GM21576 (cell line): ENCODE measurements around the gene TRIM38.
"Not testable (repeated sequence)": the region's sequence is repeated elsewhere in the genome, so short reads cannot be mapped to it uniquely, and the experiment has no call there.

Experiments used
- ATAC-seq: cut with Tn5 transposase; IDR thresholded peaks from one replicate; pipeline ENCODE4 v1.9.1; 2021; ENCODE audit warnings: mild to moderate bottlenecking, moderate library complexity; ENCODE audit not compliant: unreplicated experiment

The TRIM38 gene, protein sequence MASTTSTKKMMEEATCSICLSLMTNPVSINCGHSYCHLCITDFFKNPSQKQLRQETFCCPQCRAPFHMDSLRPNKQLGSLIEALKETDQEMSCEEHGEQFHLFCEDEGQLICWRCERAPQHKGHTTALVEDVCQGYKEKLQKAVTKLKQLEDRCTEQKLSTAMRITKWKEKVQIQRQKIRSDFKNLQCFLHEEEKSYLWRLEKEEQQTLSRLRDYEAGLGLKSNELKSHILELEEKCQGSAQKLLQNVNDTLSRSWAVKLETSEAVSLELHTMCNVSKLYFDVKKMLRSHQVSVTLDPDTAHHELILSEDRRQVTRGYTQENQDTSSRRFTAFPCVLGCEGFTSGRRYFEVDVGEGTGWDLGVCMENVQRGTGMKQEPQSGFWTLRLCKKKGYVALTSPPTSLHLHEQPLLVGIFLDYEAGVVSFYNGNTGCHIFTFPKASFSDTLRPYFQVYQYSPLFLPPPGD

DNA sequence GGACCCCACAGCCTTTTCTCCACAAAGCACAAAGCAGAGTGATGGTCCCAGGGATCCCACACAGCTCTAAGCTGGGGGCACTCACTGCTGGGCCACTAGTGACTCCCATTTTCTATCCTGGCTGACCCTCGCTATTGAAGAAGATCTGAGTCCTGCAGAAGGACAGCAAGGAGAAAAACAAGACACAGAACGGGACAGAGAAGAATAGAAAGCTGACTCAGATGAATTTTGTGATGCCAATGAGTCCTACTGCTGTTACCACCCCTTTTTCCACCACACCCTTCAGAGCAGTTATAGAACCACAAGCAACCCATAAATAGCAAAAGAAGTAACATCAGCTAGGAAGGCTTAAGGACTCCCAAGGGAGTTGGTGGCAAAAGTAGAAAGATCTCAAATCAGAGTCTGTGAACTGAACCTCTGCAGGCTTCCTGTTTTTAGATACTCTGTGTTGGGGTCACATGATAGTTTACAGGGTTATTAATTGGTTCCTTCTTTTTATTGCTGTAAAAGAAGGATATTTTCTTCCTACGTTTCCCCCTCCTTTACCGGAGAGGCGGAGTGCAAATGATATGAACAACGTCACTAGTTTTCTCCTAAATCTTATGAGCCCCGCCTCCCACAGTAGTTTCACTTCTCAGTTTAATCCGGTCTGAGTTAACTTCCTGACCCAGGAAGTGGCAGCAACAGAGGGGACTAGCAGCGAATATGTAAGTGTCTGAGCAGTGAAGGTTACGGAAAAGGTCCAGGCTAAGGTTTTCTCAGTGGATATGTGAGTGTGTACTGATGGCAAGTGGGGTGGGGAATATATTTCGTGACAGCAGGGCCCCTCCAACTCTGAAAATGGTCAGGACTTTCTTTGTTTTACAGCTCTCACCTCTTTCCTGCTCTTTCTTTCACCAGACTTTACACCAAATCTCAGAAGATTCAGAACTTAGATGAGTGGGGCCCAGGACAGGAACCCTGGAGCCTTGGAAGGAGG lies at the start of gene TRIM38:
Gene TRIM38 (plus strand): TSS at position 654 of the 979 bp plus-strand sequence. CDS start 3,721 bp downstream, outside the sequence.
- ATAC-seq: peak; percentile 70

GRCh38 chr6:25913741-25914140 lies 48.9 kb upstream of the TRIM38 start:
- no peak for ATAC-seq

DNA sequence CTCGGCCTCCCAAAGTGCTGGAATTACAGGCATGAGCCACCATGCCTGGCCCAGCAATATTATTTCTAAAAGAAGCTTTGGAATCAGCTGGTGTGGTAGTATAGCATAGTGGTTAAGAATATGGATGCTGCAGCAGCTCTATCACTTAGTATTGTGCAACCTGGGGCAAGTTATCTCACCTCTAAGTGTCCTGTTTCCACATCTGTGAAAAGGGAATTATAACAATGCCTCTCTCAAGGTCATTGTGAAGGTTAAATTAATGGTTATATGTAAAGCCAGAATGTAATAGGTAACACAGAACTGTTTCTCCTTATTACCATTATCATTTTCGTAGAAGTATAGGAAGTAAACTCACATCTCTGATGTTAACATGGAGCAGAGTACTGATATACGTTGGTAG lies 46.3 kb upstream of the TRIM38 start:
- no peak for ATAC-seq

GRCh38 chr6:25916789-25917490 lies 45.7 kb upstream of the TRIM38 start:
- ATAC-seq: no peak

DNA sequence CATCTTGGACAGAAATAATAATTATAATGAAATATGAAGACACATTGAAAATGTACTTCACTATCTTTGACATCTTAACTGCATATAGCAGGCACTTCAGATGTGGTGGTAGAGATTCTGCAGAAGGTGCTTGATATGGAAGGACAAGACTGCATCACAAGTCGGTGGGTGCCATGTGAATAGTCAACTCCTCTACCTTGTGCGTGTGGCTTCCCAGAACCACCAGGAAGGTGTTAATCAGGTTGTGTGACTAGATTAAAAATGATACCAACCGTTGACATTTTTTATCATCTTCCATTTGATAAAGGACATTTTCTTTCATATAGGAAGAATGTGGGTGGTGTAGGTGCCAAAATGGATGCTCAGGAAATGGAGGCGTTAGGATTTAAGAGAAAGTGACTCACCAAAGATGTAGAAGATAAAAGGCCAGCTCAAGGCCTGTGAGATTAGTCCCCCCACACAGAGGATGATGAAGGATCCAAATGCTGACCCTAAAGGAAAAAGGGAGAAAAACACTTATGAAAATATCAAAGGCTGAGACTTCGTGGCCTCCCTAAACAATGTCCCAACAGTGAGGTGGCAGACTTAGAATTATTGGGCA lies 44.4 kb upstream of the TRIM38 start:
- ATAC-seq: no peak

DNA sequence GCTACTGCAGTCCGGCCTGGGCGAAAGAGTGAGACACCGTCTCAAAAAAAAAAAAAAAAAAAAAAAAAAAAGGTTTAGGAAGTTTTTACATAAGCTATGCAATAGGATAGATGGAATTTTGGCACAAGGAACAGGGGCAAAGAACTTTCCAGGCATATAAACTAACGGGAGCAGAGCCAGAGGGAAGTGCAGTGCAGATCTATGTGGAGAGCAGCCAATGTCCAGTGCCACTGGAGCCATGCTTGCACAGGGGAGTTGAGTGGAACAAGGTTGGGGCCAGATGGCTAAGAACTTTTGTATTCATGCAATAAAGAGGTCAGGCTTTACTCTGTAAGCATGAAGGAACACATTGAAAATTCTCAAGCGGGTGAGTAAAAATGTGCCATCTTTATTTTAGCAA lies 42.9 kb upstream of the TRIM38 start:
- ATAC-seq: no peak

- no peak for ATAC-seq
Observed at GRCh38 chr6:25921525-25922203, 40.9 kb upstream of the TRIM38 start.

- ATAC-seq: no peak
Observed at GRCh38 chr6:25922301-25922700, 40.3 kb upstream of the TRIM38 start.

GRCh38 chr6:25925876-25926275 lies 36.7 kb upstream of the TRIM38 start:
- no peak for ATAC-seq

DNA sequence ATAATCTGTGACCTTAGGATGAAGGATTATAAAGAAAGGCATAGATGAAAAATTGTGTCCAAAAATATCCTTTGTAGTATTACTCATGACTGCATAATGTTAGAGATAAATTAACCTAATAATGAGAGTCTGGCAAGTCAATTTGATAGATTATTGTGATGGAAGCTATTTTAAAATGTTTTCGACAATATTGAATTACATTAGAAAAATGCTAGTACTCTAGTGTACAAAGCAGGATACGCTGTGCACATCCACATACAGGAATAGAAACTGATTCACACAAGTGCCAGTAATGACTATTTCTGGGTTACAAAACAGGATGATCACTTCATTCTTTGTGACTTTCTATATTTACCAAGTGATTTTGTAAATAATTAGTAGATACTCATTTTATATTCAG lies 35.4 kb upstream of the TRIM38 start:
- no peak for ATAC-seq

- no peak for ATAC-seq
Observed at GRCh38 chr6:25927756-25928216, 34.8 kb upstream of the TRIM38 start.

GRCh38 chr6:25928562-25929324 lies 33.9 kb upstream of the TRIM38 start:
- ATAC-seq: no peak

DNA sequence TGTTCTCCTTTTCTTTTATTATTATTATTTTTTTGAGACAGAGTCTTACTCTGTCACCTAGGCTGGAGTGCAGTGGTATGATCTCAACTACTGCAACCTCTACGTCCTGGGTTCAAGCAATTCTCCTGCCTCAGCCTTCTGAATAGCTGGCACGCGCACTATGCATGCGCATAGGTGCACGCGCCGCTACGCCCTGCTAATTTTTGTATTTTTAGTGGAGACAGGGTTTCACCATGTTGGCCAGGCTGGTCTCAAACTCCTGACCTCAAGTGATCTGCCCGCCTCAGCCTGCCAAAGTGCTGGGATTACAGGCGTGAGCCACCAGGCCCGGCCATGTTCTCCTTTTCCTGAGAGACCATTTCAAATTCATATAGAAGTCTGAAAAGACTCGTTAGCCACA lies 32.8 kb upstream of the TRIM38 start:
- ATAC-seq: not testable (repeated sequence)

DNA sequence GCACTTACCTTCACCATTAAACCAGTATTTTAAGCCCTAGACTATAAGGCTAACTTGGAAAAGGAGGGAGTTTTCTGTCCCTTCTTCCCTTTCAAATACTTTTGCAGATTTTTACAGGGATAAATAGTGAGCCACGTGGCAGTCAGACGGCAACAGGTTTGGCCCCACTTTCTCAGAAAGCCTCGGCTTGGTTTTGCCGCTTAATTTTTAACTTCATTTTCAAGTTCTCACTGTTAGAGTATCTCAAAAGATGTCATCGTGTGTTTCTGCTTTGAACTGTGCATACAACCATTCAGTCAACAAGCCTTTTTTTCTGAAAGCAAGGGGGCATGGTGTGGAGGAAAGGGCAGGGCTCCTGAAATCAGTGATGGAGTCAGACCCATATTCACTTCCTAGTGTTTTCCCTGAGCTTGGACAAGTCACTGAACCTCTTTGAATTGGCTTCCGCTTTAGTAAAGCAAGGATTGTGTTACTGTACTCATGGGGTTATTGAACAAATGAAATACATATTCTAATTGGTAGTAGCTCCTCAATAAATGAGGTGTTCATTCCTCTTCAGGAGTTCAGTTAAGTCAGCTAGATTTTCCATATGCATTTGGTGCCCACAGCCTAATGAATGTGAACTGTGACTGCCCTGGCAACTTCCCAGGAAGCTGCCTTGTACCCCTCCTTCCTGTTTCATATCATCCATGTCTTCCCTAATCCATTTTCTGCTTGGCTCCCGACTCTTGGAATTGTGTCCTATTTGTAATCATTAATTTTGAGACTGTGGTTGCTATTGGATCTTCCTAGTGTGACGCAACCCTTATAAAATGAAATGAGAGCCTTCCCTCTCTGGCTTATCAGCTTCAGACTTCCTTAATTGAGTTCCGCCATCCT lies 31.8 kb upstream of the TRIM38 start, which contains the start of gene SLC17A2:
Gene SLC17A2 (minus strand): TSS at position 160 of the 879 bp plus-strand sequence. CDS start 4,895 bp downstream, outside the sequence.
- no peak for ATAC-seq

DNA sequence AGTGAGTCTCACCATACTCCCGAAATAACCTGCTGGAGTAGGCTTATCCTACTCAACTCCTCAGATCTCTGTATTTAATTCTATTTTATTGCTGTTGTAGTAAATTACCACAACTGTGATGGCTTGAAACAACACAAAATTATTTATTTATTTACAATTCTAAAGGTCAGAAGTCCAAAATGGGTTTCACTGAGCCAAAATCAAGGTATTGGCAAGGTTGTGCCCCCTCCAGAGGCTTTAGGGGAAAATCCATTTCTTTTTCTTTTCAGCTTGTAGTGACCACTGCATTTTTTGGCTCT lies 31.2 kb upstream of the TRIM38 start:
- no peak for ATAC-seq

DNA sequence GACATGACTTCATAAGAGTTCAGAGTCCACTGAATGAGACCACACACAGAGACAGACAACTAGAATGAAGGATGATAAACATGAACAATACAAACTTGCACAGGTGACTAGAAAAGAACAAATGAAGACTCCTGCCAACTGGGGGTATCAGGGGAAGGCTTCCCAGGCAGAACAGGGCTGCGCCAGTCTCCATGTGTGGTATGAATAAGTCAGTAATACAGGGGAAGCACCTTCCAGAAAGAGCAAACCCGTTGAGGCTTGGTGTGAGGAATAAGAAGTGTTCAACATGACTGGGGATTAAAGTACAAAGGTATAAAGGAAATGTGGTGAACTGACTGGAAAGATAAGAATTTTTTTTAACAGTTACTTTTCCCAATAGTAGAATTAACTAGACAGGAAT lies 28.4 kb upstream of the TRIM38 start:
- no peak for ATAC-seq

- ATAC-seq: no peak
Observed at GRCh38 chr6:25934735-25935313, 27.8 kb upstream of the TRIM38 start.

GRCh38 chr6:25935953-25936352 lies 26.6 kb upstream of the TRIM38 start:
- ATAC-seq: no peak
